ENCODE measurements around the gene BZW2. TPM values are rescaled to one million over a fixed set of nuclear protein-coding genes. Genes with fewer than 3 reads are reported as not detected.

BZW2 gene
- total RNA-seq, 6 experiments from 2014 or later, result 9.6 to 25.3 (median 12.1) TPM

GRCh38 chr7:16651396-16652239, 5.6 kb downstream of the BZW2 start:
- DNase-seq, result no peak
- 61% methylated on average over 9 of the region's 9 CpGs for WGBS (ENCODE audit: insufficient coverage, low coverage, low lambda C conversion rate, missing lambda C conversion rate)

GRCh38 chr7:16652240-16652583, 6.2 kb downstream of the BZW2 start:
- no peak for DNase-seq
- intact Hi-C loops (cut with DNase I), result no loop called here
- ATAC-seq, result peak; percentile 57 to 84 (median 78)
- no peak for TF ChIP-seq POLR2A (IDR thresholded peaks at IDR 0.05)
- TF ChIP-seq, protein P1, sequence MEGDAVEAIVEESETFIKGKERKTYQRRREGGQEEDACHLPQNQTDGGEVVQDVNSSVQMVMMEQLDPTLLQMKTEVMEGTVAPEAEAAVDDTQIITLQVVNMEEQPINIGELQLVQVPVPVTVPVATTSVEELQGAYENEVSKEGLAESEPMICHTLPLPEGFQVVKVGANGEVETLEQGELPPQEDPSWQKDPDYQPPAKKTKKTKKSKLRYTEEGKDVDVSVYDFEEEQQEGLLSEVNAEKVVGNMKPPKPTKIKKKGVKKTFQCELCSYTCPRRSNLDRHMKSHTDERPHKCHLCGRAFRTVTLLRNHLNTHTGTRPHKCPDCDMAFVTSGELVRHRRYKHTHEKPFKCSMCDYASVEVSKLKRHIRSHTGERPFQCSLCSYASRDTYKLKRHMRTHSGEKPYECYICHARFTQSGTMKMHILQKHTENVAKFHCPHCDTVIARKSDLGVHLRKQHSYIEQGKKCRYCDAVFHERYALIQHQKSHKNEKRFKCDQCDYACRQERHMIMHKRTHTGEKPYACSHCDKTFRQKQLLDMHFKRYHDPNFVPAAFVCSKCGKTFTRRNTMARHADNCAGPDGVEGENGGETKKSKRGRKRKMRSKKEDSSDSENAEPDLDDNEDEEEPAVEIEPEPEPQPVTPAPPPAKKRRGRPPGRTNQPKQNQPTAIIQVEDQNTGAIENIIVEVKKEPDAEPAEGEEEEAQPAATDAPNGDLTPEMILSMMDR (IDR thresholded peaks at IDR 0.05), result no peak
- H3K36me3 ChIP-seq, result no peaks in the 10 kb centered on the region
- H3K4me3 ChIP-seq, result no peak overlapping the region
- WGBS (ENCODE audit: insufficient coverage, low coverage, low lambda C conversion rate, missing lambda C conversion rate), result 68% methylated on average over 7 of the region's 7 CpGs
- no peaks in the 10 kb centered on the region for H3K9me3 ChIP-seq
- H3K4me1 ChIP-seq, result no peaks in the 10 kb centered on the region
- no peaks in the 10 kb centered on the region for H3K27me3 ChIP-seq
- no peak overlapping the region for H3K27ac ChIP-seq

More at GRCh38 chr7:16651396-16652239, 5.6 kb downstream of the BZW2 start:
- H3K27me3 ChIP-seq, result no peaks in the 10 kb centered on the region
- TF ChIP-seq, protein P1 (IDR thresholded peaks at IDR 0.05), result no peak
- no peak for TF ChIP-seq POLR2A (IDR thresholded peaks at IDR 0.05)
- ATAC-seq, result peak in 3 of 4 donors; percentile 14 to 38 (median 16)
- H3K4me1 ChIP-seq, result no peaks in the 10 kb centered on the region
- no peak overlapping the region for H3K4me3 ChIP-seq
- H3K36me3 ChIP-seq, result no peaks in the 10 kb centered on the region
- no peaks in the 10 kb centered on the region for H3K9me3 ChIP-seq
- H3K27ac ChIP-seq, result no peak overlapping the region
- intact Hi-C loops (cut with DNase I), result no loop called here

DNA sequence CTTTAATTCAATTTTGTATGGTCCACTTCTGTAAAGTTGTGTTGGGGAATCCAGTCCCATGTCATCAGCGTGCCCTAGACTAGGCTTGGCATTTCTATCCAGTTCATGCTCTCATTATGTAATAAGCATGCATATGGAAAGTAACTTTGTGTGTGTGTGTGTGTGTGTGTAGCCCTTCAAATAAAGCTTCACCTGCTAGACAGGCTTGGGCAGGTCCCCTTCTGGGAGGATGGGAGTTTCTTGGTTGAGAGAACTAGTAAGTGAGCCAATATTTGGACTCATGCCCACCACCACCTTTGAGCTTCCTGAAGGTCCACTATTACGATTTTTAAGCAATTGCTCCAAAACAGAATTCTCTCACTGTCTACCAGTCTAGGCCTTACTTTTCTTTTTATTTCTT, 6.9 kb downstream of the BZW2 start:
- Histone ChIP-seq H3K36me3 (no peaks in the 10 kb centered on the region), H3K9me3 (no peaks in the 10 kb centered on the region), H3K27ac (no peak overlapping the region), H3K27me3 (no peaks in the 10 kb centered on the region), H3K4me3 (no peak overlapping the region), H3K4me1 (no peaks in the 10 kb centered on the region)
- ATAC-seq (no peak), DNase-seq (no peak)
- intact Hi-C loops (cut with DNase I), result no loop called here
- 89% methylated on average over 2 of the region's 2 CpGs for WGBS (ENCODE audit: insufficient coverage, low coverage, low lambda C conversion rate, missing lambda C conversion rate)
- TF ChIP-seq, protein P1 (IDR thresholded peaks at IDR 0.05), result no peak
- TF ChIP-seq POLR2A (IDR thresholded peaks at IDR 0.05), result no peak

DNA sequence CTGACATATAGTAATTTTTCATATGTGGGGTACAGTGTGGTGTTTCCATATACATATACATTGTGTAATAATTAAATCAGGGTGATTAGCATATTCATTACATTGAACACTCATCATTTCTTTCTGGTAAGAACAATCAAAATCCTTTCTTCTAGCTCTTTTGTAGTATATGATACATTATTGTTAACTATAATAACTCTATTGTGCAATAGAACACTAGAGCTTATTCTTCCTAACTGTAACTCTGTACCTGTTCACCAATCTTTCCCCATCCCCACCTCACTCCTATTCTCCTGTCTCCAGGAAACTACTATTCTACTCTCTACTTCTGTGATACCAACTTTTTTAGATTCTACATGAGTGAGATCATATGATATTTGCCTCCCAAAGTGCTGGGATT, 9.4 kb downstream of the BZW2 start:
- no peak for ATAC-seq
- intact Hi-C loops (cut with DNase I), result no loop called here
- Histone ChIP-seq H3K27ac (no peak overlapping the region), H3K4me1 (no peaks in the 10 kb centered on the region), H3K4me3 (no peak overlapping the region), H3K36me3 (no peaks in the 10 kb centered on the region), H3K9me3 (no peaks in the 10 kb centered on the region), H3K27me3 (no peaks in the 10 kb centered on the region)
- TF ChIP-seq, protein P1 (IDR thresholded peaks at IDR 0.05), result no peak
- TF ChIP-seq POLR2A (IDR thresholded peaks at IDR 0.05), result no peak
- DNase-seq, result no peak

Measured in right lobe of liver (tissue), 6 donors.